IMR-90 (cell line): ENCODE measurements around the gene CAMKMT. TPM values are rescaled to one million over a fixed set of nuclear protein-coding genes. Genes with fewer than 3 reads are reported as not detected.

ENCODE experiments used
- ATAC-seq: fragments of 200-7000 bp; cut with Tn5 transposase; 2 replicates; pipeline ENCODE4 v1.9.1; 2020; ENCODE audit warnings: low read depth, mild to moderate bottlenecking, moderate library complexity
- BruUV-seq: library from RNA; stranded (reverse); fragments of 400-500 nt; replicated peaks from 2 replicates; lab custom pipeline; 2021; lab: Mats Ljungman, UMichigan
- CTCF ChIA-PET: fragments of 300-600 bp; formaldehyde crosslinking; extraction: SDS; loops from one replicate; lab custom pipeline; 2021; ENCODE audit warnings: antibody characterized with exemption; lab: Yijun Ruan, JAX
- POLR2A ChIA-PET: fragments of 300-600 bp; sonication (Branson Sonifier 250); formaldehyde crosslinking; loops from one replicate; lab custom pipeline; 2022; ENCODE audit warnings: antibody characterized with exemption; ENCODE audit not compliant: unreplicated experiment; lab: Charles Lee
- DNase-seq: peaks from one replicate; pipeline ENCODE4 v3.0.0; 2013
- H2AFZ ChIP-seq: replicated peaks from 2 replicates; pipeline ENCODE3; 2013; ENCODE audit warnings: low read length, mild to moderate bottlenecking; ENCODE audit not compliant: poor library complexity
- H2AK5ac ChIP-seq: 2 replicates; pipeline ENCODE4 v1.6.1; 2013; ENCODE audit warnings: low read depth, low read length, inconsistent platforms
- H2AK9ac ChIP-seq: replicated peaks from 2 replicates; pipeline ENCODE3; 2013; ENCODE audit warnings: mild to moderate bottlenecking, low read depth, low read length, moderate library complexity; ENCODE audit not compliant: poor library complexity
- H2BK120ac ChIP-seq: 2 replicates; pipeline ENCODE4 v1.6.1; 2013; ENCODE audit warnings: low read depth, low read length, inconsistent platforms
- H2BK15ac ChIP-seq: 3 replicates; pipeline ENCODE4 v1.6.1; 2013; ENCODE audit warnings: low read depth, low read length, inconsistent platforms
- H2BK20ac ChIP-seq: 2 replicates; pipeline ENCODE4 v1.6.1; 2013; ENCODE audit warnings: low read depth, mild to moderate bottlenecking, inconsistent platforms, low read length, moderate library complexity
- H2BK5ac ChIP-seq: 2 replicates; pipeline ENCODE4 v1.6.1; 2013; ENCODE audit warnings: mild to moderate bottlenecking, low read depth, low read length, inconsistent platforms; ENCODE audit not compliant: poor library complexity, severe bottlenecking
- H3K14ac ChIP-seq: replicated peaks from 2 replicates; pipeline ENCODE4 v1.6.1; 2013; ENCODE audit warnings: low read depth, low read length, inconsistent platforms
- H3K18ac ChIP-seq: 2 replicates; pipeline ENCODE4 v1.6.1; 2013; ENCODE audit warnings: low read depth, low read length, control low read depth
- H3K23ac ChIP-seq: 2 replicates; pipeline ENCODE4 v1.6.1; 2013; ENCODE audit warnings: low read depth, low read length, inconsistent platforms
- H3K27ac ChIP-seq: 2 replicates; pipeline ENCODE4 v1.5.1; 2013; ENCODE audit warnings: mild to moderate bottlenecking, control low read depth, low read length; ENCODE audit not compliant: insufficient read depth
- H3K27me3 ChIP-seq: 2 replicates; pipeline ENCODE4 v1.6.1; 2013; ENCODE audit warnings: low read length; ENCODE audit not compliant: control insufficient read depth, insufficient read depth
- H3K36me3 ChIP-seq: 2 replicates; pipeline ENCODE4 v1.6.1; 2013; ENCODE audit warnings: low read length, mixed read lengths; ENCODE audit not compliant: control insufficient read depth, insufficient read depth
- H3K4ac ChIP-seq: 2 replicates; pipeline ENCODE4 v1.6.1; 2013; ENCODE audit warnings: low read depth, low read length, inconsistent platforms
- H3K4me1 ChIP-seq: 2 replicates; pipeline ENCODE4 v1.6.1; 2013; ENCODE audit warnings: low read length, mixed read lengths; ENCODE audit not compliant: control insufficient read depth, insufficient read depth
- H3K4me2 ChIP-seq: 2 replicates; pipeline ENCODE4 v1.6.1; 2013; ENCODE audit warnings: low read depth, mild to moderate bottlenecking, control low read depth, low read length, moderate library complexity
- H3K4me3 ChIP-seq: 2 replicates; pipeline ENCODE4 v1.5.1; 2013; ENCODE audit warnings: low read depth, mild to moderate bottlenecking, control low read depth, low read length, moderate library complexity; ENCODE audit not compliant: insufficient read depth
- H3K56ac ChIP-seq: 2 replicates; pipeline ENCODE4 v1.6.1; 2013; ENCODE audit warnings: low read length, inconsistent platforms; ENCODE audit not compliant: insufficient read depth; ENCODE audit errors: extremely low read depth
- H3K79me1 ChIP-seq, 2 experiments: 2 replicates each; pipeline ENCODE4 v1.6.1; 2013; ENCODE audit warnings: low read length in 2 of 2, inconsistent platforms in 1 of 2, low read depth in 1 of 2
- H3K9ac ChIP-seq: 2 replicates; pipeline ENCODE4 v1.6.1; 2013; ENCODE audit warnings: low read depth, low read length, control low read depth
- H3K9me1 ChIP-seq: 2 replicates; pipeline ENCODE4 v1.6.1; 2013; ENCODE audit warnings: low read length, inconsistent platforms; ENCODE audit not compliant: insufficient read depth
- H3K9me3 ChIP-seq: 2 replicates; pipeline ENCODE4 v1.6.1; 2013; ENCODE audit warnings: low read length; ENCODE audit not compliant: control insufficient read depth, insufficient read depth
- H4K20me1 ChIP-seq: 2 replicates; pipeline ENCODE4 v1.6.1; 2013; ENCODE audit warnings: low read length, inconsistent platforms; ENCODE audit not compliant: insufficient read depth
- H4K5ac ChIP-seq: 2 replicates; pipeline ENCODE4 v1.6.1; 2013; ENCODE audit warnings: mild to moderate bottlenecking, low read depth, low read length, control low read depth
- H4K8ac ChIP-seq, 2 experiments: 2 replicates each; pipeline ENCODE4 v1.6.1; 2013; ENCODE audit warnings: low read depth in 2 of 2, low read length in 2 of 2, control low read depth in 1 of 2, inconsistent platforms in 1 of 2
- H4K91ac ChIP-seq: 2 replicates; pipeline ENCODE4 v1.6.1; 2013; ENCODE audit warnings: low read depth, low read length, inconsistent platforms; ENCODE audit not compliant: insufficient read depth
- ELK1 ChIP-seq: fragments of 150-350 bp; IDR thresholded peaks from 2 replicates; pipeline ENCODE4 v1.6.1; 2016; ENCODE audit warnings: low read depth, mild to moderate bottlenecking, low read length, moderate library complexity, borderline replicate concordance
- MAFK ChIP-seq: IDR thresholded peaks from 2 replicates; pipeline ENCODE4 v1.6.1; 2012; ENCODE audit warnings: low read depth, low read length, improper control_type of control experiment
- WGBS, 2 experiments: methylation state at CpG; one replicate each; pipeline versions ENCODE4 v1.1.5 to v1.1.7; 2013; ENCODE audit warnings: missing lambda C conversion rate in 2 of 2; ENCODE audit not compliant: insufficient read length in 1 of 2; ENCODE audit errors: extremely low coverage in 2 of 2; 5-methylcytosine and 5-hydroxymethylcytosine counted together
- dilution Hi-C: fragments of 300-500 bp; cut with HindIII; formaldehyde crosslinking; loops from one replicate; pipeline ENCODE4 v1.14.3; 2018; ENCODE audit warnings: low sequenced_read_pairs; ENCODE audit not compliant: unreplicated experiment
- in situ Hi-C: fragments of 300-500 bp; cut with MboI; formaldehyde crosslinking; loops from 3 replicates; pipeline ENCODE4 v1.14.3; 2019; ENCODE audit warnings: low sequenced_read_pairs, inconsistent platforms, mixed read lengths
- intact Hi-C: fragments of 100-400 bp; cut with micrococcal nuclease; formaldehyde crosslinking; loops from 2 replicates; pipeline ENCODE4 v1.10.0; 2022
- polyA plus RNA-seq, 3 experiments: library from polyadenylated mRNA; depleted of rRNA; stranded (reverse); fragments of >200 nt; gene quantifications; 2 replicates each; pipeline ENCODE4 v1.2.3, GENCODE V29; 2012; ENCODE audit warnings: low replicate concordance in 1 of 3
- total RNA-seq: library from RNA; depleted of rRNA; stranded (reverse); fragments of >200 nt; gene quantifications from 2 replicates; pipeline ENCODE4 v1.2.3, GENCODE V29; 2012
- TF ChIP-seq, protein P1 (sequence below): conservative IDR thresholded peaks from 2 replicates; pipeline ENCODE4 v1.5.1; 2012; ENCODE audit warnings: mild to moderate bottlenecking, low read depth, low read length, improper control_type of control experiment

CAMKMT gene
- total and polyA plus RNA-seq, 2 of the 4 experiments (the other 2 are of a cell fraction): 4.4 to 6.8 TPM

DNA sequence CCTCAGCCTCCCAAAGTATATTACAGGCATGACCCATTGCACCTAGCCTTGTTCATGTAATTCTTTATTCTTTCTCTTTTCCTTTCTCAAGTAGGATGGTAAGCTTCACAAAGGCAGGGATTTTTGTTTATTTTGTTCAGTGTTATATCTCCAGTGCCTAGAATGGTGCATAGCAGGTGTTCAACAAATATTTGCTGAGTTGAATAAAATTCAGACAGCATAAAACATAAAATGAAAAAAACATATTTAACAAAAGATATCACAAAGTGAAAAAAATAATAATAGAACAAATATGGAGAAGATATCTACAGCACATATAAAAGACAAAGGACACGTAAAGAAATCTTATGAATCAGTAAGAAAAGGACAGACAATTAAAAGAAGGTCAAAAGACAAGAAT lies 9.2 kb upstream of the CAMKMT start:
- Histone ChIP-seq H2BK20ac (no peak overlapping the region), H4K20me1 (peaks cover 3% of the 10 kb centered on the region; the same call in 1 of the 2 replicates), H2AK9ac (no peak overlapping the region), H3K18ac (no peak overlapping the region), H4K91ac (no peak overlapping the region), H3K27me3 (no peaks in the 10 kb centered on the region), H4K5ac (no peak overlapping the region), H2AFZ (no peak overlapping the region), H3K9me1 (peaks cover 9% of the 10 kb centered on the region), H3K9ac (no peak overlapping the region), H3K56ac (no peak overlapping the region), H3K4me1 (peaks cover 9% of the 10 kb centered on the region), H3K27ac (no peak overlapping the region), H3K36me3 (no peaks in the 10 kb centered on the region; the same call in 1 of the 2 replicates), H3K4me2 (no peak overlapping the region), H4K8ac (no peak overlapping the region), H3K14ac (no peak overlapping the region), H2AK5ac (no peak overlapping the region), H3K23ac (no peak overlapping the region), H2BK15ac (no peak overlapping the region), H3K4me3 (no peak overlapping the region), H3K9me3 (no peaks in the 10 kb centered on the region), H2BK5ac (no peak overlapping the region), H3K4ac (no peak overlapping the region), H3K79me1 (peaks cover 19 to 35% of the 10 kb centered on the region in 2 experiments), H2BK120ac (no peak overlapping the region)
- DNase-seq (no peak), ATAC-seq (no peak)
- no TSS peak for BruUV-seq
- TF ChIP-seq, protein P1, sequence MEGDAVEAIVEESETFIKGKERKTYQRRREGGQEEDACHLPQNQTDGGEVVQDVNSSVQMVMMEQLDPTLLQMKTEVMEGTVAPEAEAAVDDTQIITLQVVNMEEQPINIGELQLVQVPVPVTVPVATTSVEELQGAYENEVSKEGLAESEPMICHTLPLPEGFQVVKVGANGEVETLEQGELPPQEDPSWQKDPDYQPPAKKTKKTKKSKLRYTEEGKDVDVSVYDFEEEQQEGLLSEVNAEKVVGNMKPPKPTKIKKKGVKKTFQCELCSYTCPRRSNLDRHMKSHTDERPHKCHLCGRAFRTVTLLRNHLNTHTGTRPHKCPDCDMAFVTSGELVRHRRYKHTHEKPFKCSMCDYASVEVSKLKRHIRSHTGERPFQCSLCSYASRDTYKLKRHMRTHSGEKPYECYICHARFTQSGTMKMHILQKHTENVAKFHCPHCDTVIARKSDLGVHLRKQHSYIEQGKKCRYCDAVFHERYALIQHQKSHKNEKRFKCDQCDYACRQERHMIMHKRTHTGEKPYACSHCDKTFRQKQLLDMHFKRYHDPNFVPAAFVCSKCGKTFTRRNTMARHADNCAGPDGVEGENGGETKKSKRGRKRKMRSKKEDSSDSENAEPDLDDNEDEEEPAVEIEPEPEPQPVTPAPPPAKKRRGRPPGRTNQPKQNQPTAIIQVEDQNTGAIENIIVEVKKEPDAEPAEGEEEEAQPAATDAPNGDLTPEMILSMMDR: no peak
- TF ChIP-seq ELK1 (no peak), MAFK (0 out of 2 replicates have a peak, but pooled peaks have one; percentile 17)
- POLR2A ChIA-PET: no interaction called here
- in situ Hi-C loops (no loop called here), intact Hi-C loops (no loop called here), dilution Hi-C loops (no loop called here)
- CTCF ChIA-PET: interaction anchor here (0.6 kb wide), 1 partner anchor 108 kb away, joined by 7 read pairs; no protein-coding TSS in a partner anchor
- WGBS, 2 experiments: no CpG with 5 or more reads among the region's 1 CpG
